ENCODE measurements around the gene PHACTR1.
"Not testable (repeated sequence)": the region's sequence is repeated elsewhere in the genome, so short reads cannot be mapped to it uniquely, and the experiment has no call there.

The PHACTR1 gene

GRCh38 chr6:13216236-13217014 lies 499.9 kb downstream of the PHACTR1 start:
- no peak for DNase-seq

- DNase-seq, result no peak
Observed at GRCh38 chr6:13217206-13217905, 500.8 kb downstream of the PHACTR1 start.

GRCh38 chr6:13220266-13220665 lies 503.7 kb downstream of the PHACTR1 start:
- no peak for DNase-seq

- no peak for DNase-seq
Observed at GRCh38 chr6:13222048-13222447, 505.5 kb downstream of the PHACTR1 start.

GRCh38 chr6:13226071-13226470 lies 509.5 kb downstream of the PHACTR1 start:
- no peak for DNase-seq

- DNase-seq, result no peak
Observed at GRCh38 chr6:13228264-13229204, 512.0 kb downstream of the PHACTR1 start.

- no peak for DNase-seq
Observed at GRCh38 chr6:13229205-13230085, 512.9 kb downstream of the PHACTR1 start.

GRCh38 chr6:13233106-13233505 lies 516.5 kb downstream of the PHACTR1 start:
- DNase-seq, result no peak

GRCh38 chr6:13234130-13234529 lies 517.6 kb downstream of the PHACTR1 start:
- DNase-seq, result no peak

- DNase-seq, result no peak
Observed at GRCh38 chr6:13235339-13235738, 518.8 kb downstream of the PHACTR1 start.

- DNase-seq, result no peak
Observed at GRCh38 chr6:13237318-13237717, 520.8 kb downstream of the PHACTR1 start.

GRCh38 chr6:13238017-13238416 lies 521.5 kb downstream of the PHACTR1 start:
- no peak for DNase-seq

- DNase-seq, result no peak
Observed at GRCh38 chr6:13238640-13239216, 522.2 kb downstream of the PHACTR1 start.

- DNase-seq, result no peak
Observed at GRCh38 chr6:13239530-13240455, 523.2 kb downstream of the PHACTR1 start.

GRCh38 chr6:13241364-13241763 lies 524.8 kb downstream of the PHACTR1 start:
- no peak for DNase-seq

- DNase-seq, result no peak
Observed at GRCh38 chr6:13242178-13242577, 525.6 kb downstream of the PHACTR1 start.

GRCh38 chr6:13242590-13242989 lies 526.0 kb downstream of the PHACTR1 start:
- DNase-seq, result no peak

GRCh38 chr6:13243033-13243432 lies 526.5 kb downstream of the PHACTR1 start:
- DNase-seq, result no peak

- DNase-seq, result not testable (repeated sequence)
Observed at GRCh38 chr6:13243745-13244144, 527.2 kb downstream of the PHACTR1 start.

- DNase-seq, result no peak
Observed at GRCh38 chr6:13247627-13248026, 531.1 kb downstream of the PHACTR1 start.

- no peak for DNase-seq
Observed at GRCh38 chr6:13248053-13248452, 531.5 kb downstream of the PHACTR1 start.
